Measurements from ENCODE around the gene FYCO1. TPM values are rescaled to one million over a fixed set of nuclear protein-coding genes. Genes with fewer than 3 reads are reported as not detected.

The FYCO1 gene
- total and polyA plus RNA-seq, 10 of the 15 experiments (the other 5 are each of a cell fraction or from before 2014, with no cell fraction given), result 1.5 to 8.4 (median 6.5) TPM

GRCh38 chr3:45870099-45870498 lies 125.5 kb downstream of the FYCO1 start (continued):
- TF ChIP-seq KDM1A (IDR thresholded peaks at IDR 0.05; ENCODE audit: borderline replicate concordance) (no peak), TCF3 (IDR thresholded peaks at IDR 0.05; ENCODE audit: borderline replicate concordance, insufficient read depth, low read depth, low read length) (0 out of 2 replicates have a peak, but pooled peaks have one; percentile 37), NR2C1 (IDR thresholded peaks at IDR 0.05) (no peak), SMAD1 (IDR thresholded peaks at IDR 0.05; ENCODE audit: low read depth, partially characterized antibody) (no peak), CUX1 (IDR thresholded peaks at IDR 0.05; ENCODE audit: insufficient replicate concordance, low read depth, low read length) (no peak), WRNIP1 (IDR thresholded peaks at IDR 0.05; ENCODE audit: borderline replicate concordance, low read depth, low read length) (no peak), E2F4 (IDR thresholded peaks at IDR 0.05; ENCODE audit: low read depth, low read length) (no peak), CBX5 (IDR thresholded peaks at IDR 0.05; ENCODE audit: low read depth) (no peak), BMI1 (IDR thresholded peaks at IDR 0.05; ENCODE audit: borderline replicate concordance) (no peak), NRF1 (conservative IDR thresholded peaks at IDR 0.05; ENCODE audit: low read depth, low read length) (no peak), BACH1 (IDR thresholded peaks at IDR 0.05; ENCODE audit: borderline replicate concordance) (no peak), SRF (IDR thresholded peaks at IDR 0.05; ENCODE audit: low read depth in 2 of 2, low read length in 2 of 2) (no peak), ESRRA (IDR thresholded peaks at IDR 0.05; ENCODE audit: low read length) (no peak), PBX3 (IDR thresholded peaks at IDR 0.05; ENCODE audit: insufficient replicate concordance, low read depth, low read length) (no peak), ZNF24 (IDR thresholded peaks at IDR 0.05) (no peak), IKZF2 (IDR thresholded peaks at IDR 0.05) (peak in 1 of 2 experiments; percentile 41; a peak in 1 of 4 replicates), FOS (IDR thresholded peaks at IDR 0.05; ENCODE audit: borderline replicate concordance, extremely low read depth, insufficient read length) (no peak), SMARCA5 (IDR thresholded peaks at IDR 0.05) (no peak), ZNF384 (IDR thresholded peaks at IDR 0.05; ENCODE audit: borderline replicate concordance, low read depth, low read length) (no peak), PAX8 (IDR thresholded peaks at IDR 0.05) (no peak), MTA3 (IDR thresholded peaks at IDR 0.05; ENCODE audit: borderline replicate concordance, low read length) (no peak), IRF4 (IDR thresholded peaks at IDR 0.05; ENCODE audit: low read depth, low read length) (no peak)
- TF ChIP-seq, protein P1, sequence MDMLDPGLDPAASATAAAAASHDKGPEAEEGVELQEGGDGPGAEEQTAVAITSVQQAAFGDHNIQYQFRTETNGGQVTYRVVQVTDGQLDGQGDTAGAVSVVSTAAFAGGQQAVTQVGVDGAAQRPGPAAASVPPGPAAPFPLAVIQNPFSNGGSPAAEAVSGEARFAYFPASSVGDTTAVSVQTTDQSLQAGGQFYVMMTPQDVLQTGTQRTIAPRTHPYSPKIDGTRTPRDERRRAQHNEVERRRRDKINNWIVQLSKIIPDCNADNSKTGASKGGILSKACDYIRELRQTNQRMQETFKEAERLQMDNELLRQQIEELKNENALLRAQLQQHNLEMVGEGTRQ (IDR thresholded peaks at IDR 0.05; ENCODE audit: borderline replicate concordance, low read depth, low read length), result no peak

Measured in GM12878 (cell line).